Measurements from ENCODE around the gene SPDYE4.

The SPDYE4 gene

DNA sequence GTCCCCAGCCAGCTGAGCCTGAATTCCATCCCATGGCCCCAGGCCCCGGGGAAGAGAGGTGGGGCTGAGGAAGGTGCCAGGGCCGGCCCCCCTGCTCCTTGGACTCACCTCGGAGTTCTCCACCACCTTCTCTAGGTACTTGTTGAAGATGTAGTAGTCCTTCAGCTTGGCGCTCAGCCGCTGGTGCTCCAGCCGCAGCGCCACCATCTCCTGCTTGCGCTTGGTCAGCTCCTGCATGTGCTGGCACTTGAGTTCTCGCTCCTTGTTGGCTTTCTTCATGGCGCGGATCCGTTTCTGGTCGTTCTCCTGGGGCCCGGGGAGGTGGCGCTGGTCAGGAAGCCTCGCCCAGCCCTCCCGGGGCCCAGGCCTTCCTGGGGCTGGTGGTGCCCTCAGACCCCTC lies 17.0 kb downstream of the SPDYE4 start:
- DNase-seq, result no peak

DNA sequence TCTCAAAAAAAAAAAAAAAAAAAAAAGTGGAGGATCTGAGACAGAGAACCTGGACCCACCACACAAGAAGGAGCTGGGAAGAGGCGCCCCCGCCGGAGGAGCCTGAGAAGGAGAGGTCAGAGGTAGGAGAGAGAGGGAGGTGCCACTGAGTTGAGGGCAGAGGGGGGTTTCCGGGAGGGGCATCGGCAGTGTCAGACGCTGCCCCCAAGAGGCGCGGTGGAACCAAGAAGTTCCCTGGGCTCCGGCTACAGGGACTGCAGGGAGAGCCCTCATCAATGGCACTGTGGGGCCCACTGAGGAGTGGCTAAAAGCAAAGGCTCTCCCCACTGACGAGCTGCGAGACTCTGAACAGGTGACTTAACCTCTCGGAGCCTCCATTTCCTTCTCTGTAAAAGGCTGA lies 17.9 kb downstream of the SPDYE4 start:
- DNase-seq, result peak; percentile 10

DNA sequence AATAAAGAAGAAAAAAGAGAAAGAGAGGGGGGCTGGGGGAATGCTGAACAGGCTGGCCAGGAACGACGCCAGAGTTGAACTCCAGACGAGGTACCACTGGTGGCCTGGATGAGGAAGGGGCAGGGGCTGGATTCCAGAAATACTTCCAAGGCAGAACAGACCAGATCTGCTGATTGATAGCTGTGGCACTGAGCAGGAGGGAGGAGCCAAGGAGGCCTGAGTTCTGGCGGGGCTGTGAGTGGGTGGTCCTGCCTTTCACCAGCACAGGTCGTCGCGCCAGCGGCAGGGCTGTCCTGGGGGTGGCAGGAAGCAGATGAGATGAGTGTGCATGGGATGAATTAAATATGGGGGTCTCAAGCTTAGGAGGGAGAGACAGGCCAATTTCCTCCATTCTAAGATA lies 19.2 kb downstream of the SPDYE4 start:
- peak; percentile 44 for DNase-seq

DNA sequence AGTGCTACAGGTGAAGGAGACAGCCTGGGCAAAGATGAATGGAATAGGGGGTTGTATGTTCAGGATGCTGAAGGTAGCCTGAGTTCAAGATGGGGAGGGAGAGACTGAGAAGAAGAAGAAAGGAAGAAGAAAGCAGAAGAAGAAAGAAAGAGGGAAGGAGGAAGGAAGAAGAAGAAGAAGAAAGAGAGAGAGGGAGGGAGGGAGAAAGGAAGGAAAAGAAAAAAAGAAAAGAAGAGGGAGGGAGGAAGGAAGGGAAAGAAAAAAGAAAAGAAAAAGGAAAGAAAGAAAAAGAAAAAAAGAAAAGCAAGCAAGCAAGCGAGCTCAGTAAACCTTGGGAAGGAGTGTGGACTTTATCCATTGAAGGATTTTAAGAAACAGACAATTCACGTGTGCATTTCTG lies 21.6 kb downstream of the SPDYE4 start:
- DNase-seq, result no peak

DNA sequence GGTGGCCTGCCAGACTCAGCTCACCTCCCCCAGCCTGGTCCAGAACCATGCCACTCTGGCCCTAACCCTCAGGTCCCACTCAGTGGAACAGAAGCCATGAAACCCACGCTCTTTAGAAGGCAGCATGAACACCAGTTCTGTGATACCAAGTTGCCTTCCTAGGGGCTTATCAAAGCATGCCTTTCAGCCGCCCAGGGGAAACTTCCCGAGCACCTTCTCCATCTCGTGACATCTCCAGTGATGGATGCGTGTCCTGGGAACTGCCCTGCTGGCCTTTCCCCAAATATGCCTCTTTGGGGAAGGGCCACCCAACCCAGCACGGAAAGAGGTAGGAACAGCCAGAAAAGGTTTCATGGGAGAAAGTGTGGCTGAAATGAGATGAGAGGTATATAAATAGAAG lies 22.0 kb downstream of the SPDYE4 start:
- DNase-seq, result no peak

DNA sequence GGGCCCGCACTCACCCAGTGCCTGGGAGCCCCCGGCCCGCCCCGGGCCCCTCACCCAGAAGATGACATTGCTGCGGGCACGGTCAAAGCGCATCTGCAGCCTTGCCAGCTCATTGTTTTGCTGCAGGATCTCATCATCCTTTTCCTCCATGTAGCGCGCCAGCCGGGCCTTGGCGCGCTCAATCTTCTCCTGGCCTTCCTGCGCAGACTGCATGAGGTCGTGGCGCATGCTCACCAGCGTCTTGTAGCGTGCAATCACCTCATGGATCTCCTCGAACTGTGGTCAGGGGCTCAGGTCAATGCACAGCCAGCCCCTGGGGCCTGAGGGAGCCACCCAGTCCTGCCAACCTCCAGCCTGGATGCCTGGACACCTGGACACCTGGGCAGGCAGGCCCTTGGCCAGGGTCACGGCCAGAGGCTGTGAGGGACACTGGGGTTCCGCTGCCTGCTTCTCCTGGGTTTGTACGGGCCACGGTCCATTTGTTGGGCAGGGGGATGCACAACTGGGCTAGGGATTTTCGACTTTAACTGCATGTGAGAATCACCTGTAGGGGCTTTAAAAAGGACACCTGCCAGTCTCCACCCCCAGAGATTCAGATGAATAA lies 22.9 kb downstream of the SPDYE4 start:
- DNase-seq, result no peak

DNA sequence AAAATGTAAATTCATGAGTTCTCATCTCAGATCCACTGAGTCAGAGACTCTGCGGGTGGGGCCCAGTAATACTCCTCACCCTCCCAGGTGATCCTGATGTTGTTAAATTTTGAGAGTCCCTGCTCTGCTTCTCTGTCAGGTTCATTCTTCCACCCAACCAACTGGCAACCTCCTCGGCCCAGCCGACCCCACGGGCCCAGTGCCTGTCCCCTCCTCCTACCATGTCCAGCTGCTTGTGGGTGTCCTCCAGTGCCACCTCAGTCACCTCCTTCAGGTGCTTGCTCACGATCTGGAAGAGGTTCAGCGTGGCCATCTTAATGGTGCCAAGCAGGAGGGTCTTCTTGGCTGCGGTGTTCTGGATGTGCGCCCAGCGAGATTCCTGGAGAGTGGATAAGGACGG lies 23.5 kb downstream of the SPDYE4 start:
- no peak for DNase-seq

DNA sequence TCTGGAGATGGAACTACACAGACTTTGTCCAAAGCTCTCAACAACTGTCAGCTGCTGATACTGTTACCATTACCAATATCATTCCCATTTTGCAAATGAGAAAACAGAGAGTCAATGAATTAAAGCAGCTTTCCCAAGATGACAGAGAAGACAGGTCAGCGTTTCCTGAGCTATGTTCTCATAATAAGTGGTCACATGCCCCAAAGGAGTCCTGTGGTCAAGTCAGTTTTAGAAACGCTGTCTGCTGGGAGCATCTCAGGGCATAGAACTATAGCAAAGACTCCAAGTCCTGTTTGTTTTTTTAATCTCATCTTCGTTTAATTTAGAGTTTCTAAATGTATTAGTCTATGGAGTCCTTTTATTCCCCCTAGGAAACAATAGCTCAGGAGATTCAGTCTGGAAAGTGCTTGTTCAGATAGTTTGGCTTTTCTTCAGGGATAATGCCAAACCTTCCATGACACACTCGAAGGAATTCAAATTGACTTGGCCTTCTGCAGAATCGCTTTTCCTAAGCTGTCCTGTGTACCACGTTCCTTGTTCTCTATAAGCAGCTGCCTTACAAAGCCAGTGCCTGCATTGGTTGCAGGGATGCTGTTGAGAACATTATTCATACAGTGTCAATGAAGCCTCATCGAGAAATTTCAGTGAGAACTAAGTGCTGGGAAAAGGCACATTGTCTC lies 25.8 kb downstream of the SPDYE4 start:
- DNase-seq, result no peak

DNA sequence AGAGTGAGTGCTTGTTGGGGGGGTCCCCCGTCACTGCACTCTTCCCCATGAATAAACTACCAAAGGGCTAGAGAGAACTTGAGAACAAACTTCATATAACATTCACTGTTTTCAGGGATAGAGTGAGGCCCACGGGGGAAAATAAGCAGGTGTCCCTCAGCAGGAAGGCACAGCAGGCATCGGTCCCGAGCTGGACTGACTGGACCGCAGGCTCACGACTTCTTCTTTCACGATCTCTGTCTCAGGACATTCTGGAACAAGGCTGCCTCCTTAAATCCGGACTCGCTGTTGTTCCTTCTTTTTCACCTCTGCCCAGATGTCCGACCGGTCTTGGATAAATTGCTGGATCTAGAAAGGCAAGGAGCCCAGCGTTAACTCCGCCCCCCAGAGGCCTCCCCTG lies 28.5 kb downstream of the SPDYE4 start:
- no peak for DNase-seq

DNA sequence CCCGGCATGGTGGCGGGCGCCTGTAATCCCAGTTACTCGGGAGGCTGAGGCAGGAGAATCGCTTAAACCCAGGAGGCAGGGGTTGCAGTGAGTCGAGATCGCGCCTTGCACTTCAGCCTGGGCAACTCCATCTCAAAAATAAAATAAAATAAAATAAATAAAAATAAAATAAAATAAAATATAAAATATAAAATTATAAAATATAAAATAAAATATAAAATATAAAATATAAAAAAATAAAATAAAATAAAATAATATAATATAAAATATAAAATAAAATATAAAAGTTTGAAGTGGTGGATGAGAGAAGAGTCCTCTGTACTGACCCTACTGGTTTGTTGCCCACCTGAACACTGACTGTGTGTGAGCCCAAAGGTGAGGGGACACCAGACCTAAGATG lies 28.9 kb downstream of the SPDYE4 start:
- no peak for DNase-seq

DNA sequence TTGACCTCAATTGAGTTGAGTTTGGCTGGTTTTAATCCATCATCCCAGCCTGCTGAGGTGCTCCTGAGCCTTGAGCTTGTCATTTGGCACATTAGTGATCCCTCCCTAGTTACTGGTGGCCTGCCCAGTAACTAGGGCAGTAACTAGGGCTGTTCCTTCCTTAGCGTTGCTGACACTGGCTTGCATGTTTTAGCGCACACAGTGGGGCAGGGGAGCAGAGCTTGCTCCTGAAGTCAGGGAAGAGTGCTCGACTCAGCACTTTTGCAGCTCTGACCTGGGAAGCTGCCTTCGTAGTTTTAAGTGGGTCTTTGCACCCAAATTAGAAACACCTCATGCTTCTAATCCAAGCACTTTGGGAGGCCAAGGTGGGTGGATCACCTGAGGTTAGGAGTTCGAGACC lies 29.4 kb downstream of the SPDYE4 start:
- no peak for DNase-seq

DNA sequence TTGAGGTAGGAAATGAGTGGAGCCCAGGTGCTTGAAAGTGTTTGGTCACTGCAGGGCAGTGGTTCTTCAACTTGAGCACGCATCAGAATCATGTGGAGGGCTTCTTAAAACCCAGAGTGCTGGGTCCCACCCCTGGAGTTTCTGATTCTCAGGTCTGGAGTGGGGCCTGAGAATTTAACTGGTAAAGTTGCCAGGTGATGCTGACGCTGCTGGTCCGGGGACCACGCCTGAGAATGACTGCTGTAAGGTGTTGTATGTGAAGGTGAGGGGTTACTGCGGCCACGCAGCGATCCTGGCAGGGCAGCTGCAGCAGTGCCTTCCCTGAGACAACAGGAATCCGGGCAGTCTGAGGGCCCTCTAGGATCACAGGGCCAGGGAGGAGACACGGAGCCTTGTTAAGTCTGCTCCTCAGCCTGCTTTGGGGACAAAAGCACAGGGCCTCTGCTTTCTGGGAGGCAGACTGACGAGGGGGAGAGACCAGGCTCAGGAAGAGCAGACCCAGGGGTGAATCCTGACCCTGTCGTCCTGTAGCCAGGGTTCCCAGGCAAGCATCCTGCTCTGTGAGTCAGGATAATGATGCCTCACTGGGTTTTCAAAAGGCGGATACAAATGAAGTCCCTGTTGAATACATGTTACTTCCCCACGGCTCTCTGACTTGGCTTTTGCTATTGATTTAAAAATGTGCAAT lies 30.0 kb downstream of the SPDYE4 start:
- DNase-seq, result no peak

DNA sequence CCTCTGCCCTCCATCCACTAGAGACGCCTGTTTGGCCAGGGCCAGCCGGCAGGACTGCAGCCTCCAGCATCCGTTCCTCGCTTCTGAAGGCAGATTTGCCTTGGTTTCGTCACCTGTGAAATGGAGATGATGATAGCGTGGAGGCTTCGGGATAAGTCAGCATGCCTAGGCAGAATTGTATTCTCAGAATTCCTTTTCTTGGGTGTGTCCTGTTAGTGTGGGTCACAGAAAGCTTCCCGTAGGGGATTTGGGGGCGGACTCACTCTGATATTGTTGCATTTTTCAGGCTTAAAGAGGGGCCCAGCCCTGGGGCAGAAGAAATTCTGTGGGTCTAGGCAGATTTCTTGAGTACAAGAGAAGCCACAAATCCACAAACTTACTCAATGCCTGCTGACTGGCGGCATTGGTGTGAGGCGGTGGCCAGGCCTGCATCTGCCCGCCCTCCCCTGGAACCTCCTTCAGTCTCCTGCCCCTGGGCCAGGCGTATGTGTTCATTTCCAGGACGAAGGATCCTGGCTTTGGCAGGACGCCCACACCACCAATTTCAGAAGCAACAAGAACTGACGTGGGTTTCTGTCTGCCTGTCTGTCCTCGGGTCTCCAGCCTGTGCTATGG lies 31.3 kb downstream of the SPDYE4 start:
- DNase-seq, result no peak

DNA sequence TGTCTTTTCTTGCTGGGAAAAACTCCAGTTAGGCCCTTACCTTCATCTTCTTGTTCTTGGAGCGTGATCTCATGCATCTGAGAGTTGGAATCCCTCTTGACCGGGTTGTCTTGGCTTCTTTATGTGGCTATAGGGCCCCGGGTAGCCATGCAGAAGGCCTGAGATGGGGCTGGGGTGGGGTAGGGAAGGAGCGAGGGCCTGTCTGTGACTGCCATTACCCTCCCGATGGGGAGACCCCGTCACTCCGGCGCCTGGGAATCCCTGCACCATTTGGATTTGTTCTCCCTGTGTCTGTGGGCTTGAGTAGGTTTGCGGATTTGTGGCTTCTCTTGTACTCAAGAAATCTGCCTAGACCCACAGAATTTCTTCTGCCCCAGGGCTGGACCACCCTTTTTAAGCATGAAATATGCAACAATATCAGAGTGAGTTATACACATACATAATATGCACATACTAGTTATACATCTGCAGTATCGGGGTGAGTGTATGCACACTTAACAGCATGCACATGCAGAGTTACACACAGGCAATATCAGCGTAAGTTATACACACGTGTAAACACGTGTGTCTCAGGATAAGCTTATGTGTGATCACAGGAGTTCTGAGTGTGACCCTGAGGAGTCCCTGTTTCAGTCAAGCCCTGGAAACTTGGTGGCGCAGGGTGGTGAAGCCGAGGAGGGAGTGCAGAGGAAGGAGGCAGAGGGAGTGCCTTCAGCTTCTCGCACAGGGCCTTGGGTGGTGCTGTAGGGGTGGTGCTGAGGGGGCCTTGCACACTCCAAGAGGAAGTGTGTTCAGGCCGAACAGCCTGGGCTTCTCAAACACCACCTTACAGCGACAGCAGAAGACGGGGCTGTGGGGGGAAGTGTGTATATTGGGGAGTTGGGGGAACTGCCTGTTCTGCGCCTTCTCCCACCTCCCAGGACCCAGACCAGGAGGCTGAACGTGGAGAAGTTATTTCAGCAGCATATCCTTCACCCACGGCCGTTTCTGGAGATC lies 32.2 kb downstream of the SPDYE4 start:
- DNase-seq, result no peak

DNA sequence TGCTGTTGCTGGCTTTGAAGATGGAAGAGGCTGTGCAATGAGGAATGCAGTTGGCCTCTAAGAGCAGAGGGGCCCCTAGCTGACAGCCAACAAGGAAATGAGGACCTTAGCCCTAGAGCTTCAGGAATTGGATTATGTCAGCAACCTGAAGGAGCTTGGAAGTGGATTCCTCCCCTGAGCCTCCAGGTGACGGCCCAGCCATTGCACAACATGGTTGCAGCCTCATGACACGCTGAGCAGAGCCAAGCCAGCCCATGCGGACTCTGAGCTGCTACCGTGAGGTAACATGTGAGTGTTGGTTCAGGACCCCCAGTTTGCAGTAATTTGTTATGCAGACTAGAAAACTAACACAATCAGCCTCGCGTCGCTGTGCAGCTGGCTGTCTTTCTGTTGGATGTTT lies 33.9 kb downstream of the SPDYE4 start:
- DNase-seq, result no peak

DNA sequence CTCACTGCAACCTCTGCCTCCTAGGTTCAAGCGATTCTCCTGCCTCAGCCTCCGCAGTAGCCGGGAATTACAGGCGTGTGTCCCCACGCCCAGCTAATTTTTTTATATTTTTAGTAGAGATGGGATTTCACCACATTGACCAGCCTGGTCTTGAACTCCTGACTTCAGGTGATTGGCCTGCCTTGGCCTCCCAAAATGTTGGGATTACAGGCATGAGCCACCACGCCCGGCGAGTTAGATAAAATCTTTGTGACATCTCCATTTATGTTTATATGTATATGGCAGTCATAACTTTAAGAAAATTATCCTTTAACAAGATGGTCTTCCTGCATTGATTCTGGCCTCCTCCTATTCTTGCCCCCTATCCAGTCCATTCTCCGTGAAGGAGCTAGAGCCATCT lies 37.8 kb downstream of the SPDYE4 start:
- DNase-seq, result no peak

DNA sequence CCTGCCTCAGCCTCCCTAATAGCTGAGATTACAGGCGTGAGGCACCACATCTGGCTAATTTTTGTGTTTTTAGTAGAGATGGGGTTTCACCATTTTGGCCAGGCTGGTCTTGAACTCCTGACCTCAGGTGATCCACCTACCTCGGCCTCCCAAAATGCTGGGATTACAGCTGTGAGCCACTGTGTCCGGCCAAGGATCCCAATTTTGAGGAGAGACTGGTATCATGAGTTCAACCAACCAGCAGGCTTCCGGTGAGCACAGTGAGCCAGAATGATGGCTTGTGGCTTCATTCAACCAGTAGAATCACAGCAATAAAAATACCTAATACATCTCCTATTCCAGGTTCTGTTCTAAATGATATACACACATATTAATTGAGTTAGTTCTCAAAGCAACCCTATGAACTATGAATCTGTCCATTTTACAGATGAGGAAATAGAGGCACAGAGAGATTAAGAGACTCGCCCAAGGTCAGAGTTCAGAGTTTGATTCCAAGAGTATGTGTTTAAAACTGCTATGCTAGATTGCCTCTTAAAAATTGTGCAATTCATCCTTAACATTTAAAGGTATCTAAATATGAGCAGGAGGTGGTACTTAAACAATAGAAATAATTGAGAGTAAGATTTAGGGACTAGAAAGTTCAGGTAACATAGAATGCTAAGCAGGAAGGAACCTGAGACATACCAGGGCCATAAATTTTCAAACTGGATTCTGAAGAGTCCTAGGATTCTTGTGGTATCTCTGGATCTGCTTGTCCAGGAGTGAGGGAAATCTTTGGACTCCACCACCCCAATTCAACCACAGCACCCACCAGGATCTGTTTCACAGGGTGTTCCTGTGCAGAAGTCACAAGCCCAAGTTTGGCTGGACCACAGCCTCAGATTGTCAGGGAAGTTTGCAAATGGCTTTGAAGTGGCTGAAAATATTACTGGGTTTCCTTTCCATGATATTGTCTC lies 38.8 kb downstream of the SPDYE4 start:
- DNase-seq, result no peak

DNA sequence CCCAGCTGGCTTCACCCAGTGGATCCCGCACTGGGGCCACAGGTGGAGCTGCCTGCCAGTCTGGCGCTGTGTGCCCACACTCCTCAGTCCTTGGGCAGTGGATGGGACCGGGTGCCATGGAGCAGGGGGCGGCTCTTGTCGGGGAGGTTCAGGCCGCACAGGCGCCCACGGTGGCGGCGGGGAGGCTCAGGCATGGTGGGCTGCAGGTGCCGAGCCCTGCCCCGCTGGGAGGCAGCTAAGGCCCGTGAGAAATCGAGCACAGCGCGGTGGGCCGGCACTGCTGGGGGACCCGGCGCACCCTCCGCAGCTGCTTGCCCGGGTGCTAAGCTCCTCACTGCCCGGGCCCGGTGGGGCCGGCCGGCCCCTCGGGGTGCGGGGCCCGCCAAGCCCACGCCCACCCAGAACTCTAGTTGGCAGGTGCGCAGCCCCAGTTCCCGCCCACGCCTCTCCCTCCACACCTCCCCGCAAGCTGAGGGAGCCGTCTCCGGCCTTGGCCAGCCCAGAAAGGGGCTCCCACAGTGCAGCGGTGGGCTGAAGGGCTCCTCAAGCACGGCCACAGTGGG lies 40.3 kb downstream of the SPDYE4 start:
- no peak for DNase-seq

DNA sequence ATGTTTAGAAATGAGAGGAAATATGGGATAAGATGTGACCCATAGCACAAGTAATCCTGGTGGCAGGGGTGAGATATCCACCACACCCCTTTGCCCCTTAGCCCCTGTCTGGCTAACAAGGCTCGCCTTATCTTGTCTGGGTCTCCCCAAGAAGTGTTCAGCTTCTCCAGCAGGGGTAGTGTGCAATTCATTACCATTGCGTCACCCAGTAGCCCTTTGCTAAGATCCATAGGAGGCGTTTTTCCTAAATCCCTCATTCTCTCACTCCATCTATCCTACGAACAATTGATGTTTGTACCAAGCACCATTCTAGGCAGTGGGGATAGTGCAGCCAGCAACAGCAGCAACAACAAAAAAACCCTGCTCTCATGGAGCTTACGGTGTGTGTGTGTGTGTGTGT lies 44.5 kb downstream of the SPDYE4 start:
- no peak for DNase-seq

DNA sequence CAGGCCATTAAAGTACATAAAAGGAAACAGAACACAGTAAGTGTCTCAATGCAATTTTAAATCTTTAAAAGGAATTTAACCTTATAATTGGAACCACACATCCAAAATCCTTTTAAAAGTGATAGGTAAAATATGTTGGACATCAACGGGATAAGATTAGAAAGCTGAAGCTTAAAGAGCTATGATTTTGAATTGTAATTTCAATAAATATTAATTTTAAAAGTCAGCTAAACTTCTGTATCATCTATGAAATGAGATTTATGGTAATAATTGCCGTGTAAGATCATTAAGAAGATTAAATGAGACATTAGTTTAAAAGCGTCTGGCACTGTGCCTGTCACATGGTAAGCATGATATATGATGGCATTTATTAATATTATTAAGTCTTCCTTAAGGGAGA lies 45.0 kb downstream of the SPDYE4 start:
- no peak for DNase-seq

DNA sequence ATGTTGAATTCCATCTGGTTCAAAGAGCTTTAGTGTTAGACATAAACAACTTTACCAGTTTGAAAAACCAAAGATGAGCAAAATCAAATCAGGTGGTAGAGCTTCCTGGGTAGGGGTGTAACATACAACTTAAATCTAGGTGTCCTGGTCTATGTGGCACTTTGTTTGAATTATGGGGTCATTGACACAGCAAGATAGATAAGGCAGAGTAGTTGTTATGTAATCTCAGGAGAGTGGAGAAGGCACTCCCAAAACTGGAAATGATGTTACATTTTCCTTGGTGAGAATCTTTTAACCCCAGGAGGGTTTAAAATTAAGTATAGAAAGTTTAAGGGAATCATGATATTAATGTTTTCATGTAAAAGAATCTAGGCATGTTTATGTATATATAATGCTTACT lies 45.6 kb downstream of the SPDYE4 start:
- DNase-seq, result no peak

All from right kidney (tissue), 1 donor.